Epidermal melanocyte (primary cell): Measurements from ENCODE around the gene KLK14.

Experiments
- DNase-seq: peaks from one replicate; pipeline ENCODE4 v3.0.0; 2011; ENCODE audit warnings: low spot score; ENCODE audit not compliant: insufficient read length

KLK14 gene

GRCh38 chr19:51086153-51086850, 3.6 kb upstream of the KLK14 start:
- no peak for DNase-seq

GRCh38 chr19:51084505-51084904, 1.8 kb upstream of the KLK14 start:
- DNase-seq: no peak

DNA sequence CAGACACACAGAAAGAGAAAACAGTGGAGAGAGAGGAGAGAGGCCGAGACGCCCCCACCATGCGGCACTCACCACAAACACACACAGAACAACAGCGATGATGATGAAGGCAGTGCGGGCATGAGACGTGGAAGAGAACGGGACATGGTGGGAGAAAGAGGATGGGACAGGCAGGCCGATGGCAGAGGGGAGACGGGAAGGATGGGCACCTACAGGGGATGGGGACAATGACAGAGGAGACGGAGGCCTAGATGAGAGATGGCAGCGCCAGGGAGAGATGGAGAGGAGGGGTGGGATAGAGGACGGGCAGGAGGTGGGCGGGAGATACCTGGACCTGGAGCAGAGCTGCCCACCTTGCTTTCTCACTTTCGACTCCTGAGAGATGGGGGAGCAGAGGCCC, 1.1 kb upstream of the KLK14 start:
- no peak for DNase-seq

- no peak for DNase-seq
Measured at GRCh38 chr19:51083181-51083580, 494 bp upstream of the KLK14 start.

GRCh38 chr19:51081476-51081875, 1.2 kb downstream of the KLK14 start:
- DNase-seq: no peak

DNA sequence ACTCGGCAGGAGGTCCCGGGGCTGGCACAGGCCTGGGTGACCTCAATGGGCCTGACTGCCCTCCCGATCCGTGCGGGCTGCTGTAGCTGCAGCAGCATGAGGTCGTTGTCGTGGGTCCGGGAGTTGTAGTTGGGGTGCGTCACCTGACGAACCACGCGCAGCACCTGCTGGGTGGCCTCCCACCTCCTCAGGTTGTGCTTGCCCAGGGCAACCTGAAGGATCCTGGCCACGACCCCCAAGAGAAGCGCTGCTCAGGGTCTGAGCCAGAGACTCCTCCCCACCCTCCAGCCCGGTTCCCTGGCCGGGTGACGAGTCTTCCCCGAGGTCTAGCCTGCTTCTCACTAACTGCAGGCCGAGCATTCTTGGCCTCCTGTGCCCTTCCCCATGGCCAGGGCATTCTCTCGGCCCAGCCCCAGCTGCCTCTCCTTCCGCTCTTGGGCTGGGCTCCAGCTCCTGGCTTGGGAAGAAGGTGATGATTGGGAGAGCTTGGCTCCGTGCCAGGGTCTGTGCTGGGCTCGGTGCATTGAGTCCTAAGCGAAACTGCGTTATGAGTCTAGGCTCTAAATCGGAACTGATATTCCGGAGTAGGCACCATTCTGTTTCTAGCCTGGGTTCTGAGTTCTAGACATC, 3.1 kb downstream of the KLK14 start:
- DNase-seq: no peak

DNA sequence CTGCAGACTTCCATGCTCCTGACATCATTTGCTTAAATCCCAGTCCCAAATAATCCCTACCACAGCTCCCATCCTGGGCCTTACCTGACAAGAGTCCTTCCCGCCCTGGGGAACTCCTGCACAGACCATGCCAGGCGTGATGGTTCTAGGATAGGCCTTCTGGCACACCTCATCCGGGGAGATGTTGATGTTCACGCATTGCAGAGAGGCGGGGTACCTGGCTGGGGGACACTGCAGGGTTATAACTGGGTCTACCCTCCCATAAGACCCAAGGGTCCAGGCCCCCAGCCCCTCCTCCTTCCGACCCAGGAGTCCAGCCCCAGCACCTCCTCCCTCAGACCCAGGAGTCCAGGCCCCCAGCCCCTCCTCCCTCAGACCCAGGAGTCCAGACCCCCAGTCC, 4.0 kb downstream of the KLK14 start:
- no peak for DNase-seq

DNA sequence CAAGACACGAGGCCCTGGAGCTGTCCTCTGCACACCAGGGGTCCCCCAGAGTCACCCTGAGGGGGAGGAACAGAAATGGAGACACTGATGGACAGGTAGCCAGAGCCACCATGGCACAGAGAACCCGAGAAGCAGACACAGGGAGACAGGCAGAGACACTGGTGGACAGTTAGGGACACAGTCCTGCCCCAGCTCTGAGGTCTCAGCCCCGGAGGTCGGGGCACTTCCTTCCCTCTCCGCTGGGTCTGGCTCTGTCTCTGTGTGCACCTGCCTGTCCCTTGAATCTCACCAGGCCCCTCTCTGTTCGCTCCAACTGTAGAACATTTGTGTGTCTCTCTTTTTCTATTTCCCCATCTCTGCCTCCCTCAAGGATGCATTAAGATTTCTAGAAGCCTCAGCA, 4.6 kb downstream of the KLK14 start:
- DNase-seq: no peak

DNA sequence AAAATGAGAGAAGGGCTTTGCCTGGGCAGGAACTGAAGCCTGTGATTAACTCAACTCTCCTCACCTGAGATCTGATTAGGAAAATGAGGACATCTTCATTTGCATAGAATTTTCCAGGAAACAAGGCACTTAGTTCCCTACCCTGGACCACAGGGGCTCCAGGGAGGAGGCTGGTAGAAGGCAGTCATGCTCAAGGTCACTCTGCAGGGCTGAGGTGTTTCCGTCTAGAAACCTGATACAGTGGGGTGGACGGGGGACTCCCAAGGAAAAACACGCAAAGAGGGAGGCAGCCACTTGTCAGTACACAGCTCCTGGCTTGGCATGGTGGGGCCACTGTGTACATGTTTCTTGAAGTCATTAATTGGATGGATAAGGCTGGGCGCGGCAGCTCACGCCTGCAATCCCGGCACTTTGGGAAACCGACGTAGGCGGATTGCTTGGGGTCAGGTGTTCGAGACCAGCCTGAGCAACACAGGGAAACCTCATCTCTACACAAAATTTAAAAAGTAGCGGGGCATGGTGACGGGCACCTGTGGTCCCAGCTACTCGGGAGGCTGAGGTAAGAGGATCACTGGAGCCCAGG, 6.0 kb downstream of the KLK14 start:
- DNase-seq: no peak

GRCh38 chr19:51075998-51076397, 6.7 kb downstream of the KLK14 start:
- DNase-seq: no peak

DNA sequence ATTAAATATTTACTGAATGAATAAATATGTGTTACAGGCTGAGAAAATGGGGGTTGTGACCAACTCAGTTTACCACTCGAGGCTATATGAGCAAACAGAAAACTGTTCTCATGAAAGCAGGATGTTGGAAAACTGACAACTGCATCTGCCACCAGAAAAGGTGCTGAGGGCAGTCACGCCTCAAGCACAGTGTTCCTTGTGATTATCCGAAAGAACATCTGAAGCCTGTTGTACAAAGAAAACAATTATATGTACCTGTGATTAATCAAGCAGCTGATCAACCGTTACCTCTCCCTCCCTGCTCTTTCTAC, 11.6 kb downstream of the KLK14 start:
- DNase-seq: no peak

GRCh38 chr19:51070334-51071094, 12.2 kb downstream of the KLK14 start:
- no peak for DNase-seq

DNA sequence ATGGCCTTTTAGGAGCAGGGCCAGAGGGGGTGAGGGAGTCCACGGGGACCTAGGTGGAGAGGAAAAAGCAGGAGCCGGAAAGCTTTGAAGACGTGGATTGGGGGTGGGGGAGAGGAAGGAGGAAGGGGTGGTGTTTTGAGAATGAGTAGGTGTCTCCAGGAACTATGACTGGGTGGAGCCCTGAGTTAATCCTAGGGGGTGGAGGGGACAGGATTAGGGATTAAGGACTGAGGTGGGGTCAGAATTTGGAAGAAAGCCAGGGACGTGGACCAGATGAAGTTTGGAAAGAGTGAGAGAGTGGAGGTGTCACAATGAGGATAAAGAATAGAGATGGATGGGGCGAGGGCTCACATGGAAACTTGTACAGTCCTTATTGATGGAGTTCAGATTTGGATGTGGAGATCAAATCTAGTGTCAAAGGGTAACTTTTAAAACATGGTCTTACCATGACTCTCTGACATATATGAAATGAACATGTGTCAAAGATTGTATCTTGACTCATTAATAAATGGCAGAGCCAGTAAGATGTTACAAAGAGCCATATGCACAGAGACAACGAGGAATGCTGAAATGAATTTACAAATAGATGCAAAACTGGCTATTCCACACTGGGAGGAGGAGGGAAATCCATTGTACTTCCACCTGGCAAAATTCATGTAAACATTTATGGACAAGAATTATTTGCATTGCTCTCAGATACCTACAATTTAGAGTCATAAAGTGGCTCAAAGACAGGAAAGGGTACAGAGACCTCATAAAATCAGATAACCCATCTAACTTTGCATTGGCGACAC, 16.1 kb downstream of the KLK14 start:
- DNase-seq: peak; percentile 9

GRCh38 chr19:51065221-51065960, 17.3 kb downstream of the KLK14 start:
- DNase-seq: peak; percentile 8

DNA sequence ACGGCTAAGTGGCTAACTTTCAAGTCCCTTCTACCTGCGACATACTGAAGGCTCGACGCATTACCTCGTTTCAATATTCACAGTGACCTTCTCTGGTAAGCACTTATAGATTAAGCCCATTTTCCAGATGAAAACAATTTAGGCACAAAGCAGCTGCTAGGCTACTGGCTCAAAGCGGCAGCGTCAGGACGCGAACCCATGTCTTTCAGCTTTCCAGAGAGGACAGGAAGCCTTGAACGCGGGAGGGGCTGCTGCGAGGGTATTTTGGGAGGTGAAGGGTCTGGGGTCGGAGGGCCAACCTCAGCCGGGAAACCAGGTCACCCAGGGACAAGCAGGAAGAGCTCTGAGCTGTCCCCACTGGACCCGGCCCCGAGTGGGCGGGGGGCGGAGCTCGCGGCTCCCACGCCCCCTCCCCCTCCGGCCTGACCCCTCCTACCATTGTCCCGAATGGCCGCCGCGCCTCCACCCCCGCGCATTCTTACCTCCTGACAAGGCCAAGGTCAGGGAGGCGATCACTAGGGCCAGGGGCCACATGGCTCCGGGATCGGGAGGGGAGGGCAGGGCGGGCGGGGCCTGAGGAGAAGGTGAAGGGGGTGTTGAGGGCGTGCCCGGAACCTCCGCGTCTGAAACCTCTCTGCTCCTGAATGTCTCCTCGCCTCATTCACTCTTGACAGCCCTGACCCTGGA, 18.0 kb downstream of the KLK14 start, which contains the start of gene KLK13:
Gene KLK13, minus strand, starts transcription at position 559 of the 687 bp plus-strand sequence. Its CDS starts 25 bp downstream, at position 534.
- DNase-seq: peak; percentile 13

- DNase-seq: peak; percentile 4
Measured at GRCh38 chr19:51063664-51064063, 19.0 kb downstream of the KLK14 start.

DNA sequence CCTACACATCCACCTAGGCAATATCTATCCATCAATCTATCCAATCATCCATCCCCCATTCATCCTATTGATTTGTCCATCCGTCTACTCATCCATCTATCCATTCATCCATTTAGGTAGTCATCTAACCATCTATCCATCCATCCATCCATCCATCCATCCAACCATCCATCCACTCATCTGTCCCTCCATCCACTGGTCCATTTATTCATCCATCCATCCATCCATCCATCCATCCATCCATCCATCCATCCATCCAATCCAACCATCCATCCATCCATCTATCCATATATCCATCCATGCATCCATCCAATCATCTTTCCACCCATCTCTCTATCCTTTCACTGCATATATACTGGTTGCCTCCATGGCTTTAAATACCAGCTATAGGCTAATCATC, 21.7 kb downstream of the KLK14 start:
- no peak for DNase-seq

DNA sequence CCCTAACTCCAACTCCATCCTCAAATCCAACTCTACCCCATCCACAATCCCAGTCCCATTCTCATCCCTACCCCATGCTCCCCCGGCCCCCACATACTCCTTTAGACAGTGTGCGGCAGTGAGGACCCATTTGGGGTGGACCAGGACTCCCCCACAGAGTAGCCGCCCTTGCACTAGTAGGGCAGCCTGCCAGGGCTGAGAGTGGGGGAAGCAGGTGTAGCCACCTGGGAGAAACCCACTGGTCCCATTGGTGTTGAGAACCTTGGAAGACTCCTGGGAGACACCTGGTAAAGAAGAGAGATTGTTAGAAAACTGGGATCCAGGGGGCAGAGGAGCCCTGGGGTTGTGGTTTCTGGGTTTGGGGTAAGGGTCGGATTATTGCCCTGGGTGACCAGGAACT, 22.4 kb downstream of the KLK14 start:
- no peak for DNase-seq

DNA sequence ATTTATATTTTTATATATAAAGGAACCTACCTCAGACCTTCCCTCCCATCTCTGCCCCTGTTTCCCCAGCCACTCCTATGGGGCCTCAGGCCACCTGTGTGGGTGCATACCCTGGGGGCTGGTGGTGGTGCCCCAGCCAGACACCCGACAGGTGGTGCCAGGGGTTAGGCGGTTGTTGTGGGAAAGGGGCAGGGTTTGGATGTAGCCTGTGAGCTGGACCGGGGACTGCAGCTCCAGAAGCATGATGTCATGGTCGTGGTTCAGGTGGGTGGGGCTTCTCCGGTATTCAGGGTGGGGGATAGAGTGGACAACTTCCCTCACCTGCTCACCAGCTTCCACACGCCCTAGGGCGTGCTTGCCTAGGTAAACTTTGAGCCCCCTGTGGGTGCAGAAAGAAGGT, 23.0 kb downstream of the KLK14 start:
- DNase-seq: no peak

DNA sequence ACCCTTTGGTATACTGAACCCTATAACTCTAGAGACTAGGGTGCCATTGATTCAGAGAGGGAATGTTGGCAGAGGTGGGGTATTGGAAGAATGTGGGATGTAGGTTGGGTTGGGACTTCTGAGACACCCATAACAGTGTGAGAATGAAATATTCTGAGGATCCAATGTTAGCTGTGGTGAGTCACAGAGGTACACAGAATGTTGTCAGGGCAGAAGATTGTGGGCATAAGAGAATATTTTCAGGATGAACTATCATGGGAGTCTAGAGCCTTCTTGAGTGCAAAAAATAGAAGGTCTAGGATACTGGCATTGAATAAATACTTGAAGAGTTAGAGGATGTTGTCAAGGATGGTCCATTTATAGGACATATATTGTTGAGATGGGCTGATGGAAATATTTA, 26.8 kb downstream of the KLK14 start:
- DNase-seq: no peak
